ENCODE measurements around the gene USP12.

The USP12 gene

GRCh38 chr13:27211271-27211670, 39.7 kb upstream of the USP12 start:
- no peak for TF ChIP-seq CTCF (IDR thresholded peaks at IDR 0.05)
- no peak for DNase-seq
- no peak overlapping the region for H3K4me3 Mint-ChIP-seq
- no peak overlapping the region for H3K27ac Mint-ChIP-seq
- peaks cover 8% of the 10 kb centered on the region for H3K36me3 Mint-ChIP-seq (ENCODE audit: low read depth)
- H3K27me3 Mint-ChIP-seq (ENCODE audit: low read depth, poor library complexity): peaks cover 4% of the 10 kb centered on the region
- no peaks in the 10 kb centered on the region for H3K4me1 Mint-ChIP-seq
- peaks cover 40% of the 10 kb centered on the region for H3K9me3 Mint-ChIP-seq

DNA sequence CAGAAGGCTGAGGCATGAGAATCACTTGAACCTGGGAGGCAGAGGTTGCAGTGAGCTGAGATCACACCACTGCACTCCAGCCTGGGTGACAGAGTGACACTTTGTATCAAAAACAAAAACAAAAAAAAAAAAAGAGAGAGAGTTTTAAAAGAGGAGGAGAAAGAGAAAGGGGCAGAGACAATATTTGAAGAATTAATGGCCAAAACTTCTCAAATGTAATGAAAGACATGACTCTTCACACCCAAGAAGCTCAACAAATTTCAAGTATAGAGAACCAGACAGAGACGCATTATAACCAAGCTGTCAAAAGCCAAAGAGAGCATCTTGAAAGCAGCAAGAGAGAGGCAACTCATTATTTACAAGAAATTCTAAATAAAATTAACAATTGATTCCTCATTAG, 36.9 kb upstream of the USP12 start:
- Mint-ChIP-seq H3K4me3 (no peak overlapping the region), H3K4me1 (peaks cover 5% of the 10 kb centered on the region), H3K27me3 (ENCODE audit: low read depth, poor library complexity) (peaks cover 4% of the 10 kb centered on the region), H3K9me3 (peaks cover 40% of the 10 kb centered on the region), H3K36me3 (ENCODE audit: low read depth) (peaks cover 8% of the 10 kb centered on the region), H3K27ac (no peak overlapping the region)
- DNase-seq: no peak
- no peak for TF ChIP-seq CTCF (IDR thresholded peaks at IDR 0.05)

GRCh38 chr13:27203854-27204253, 32.2 kb upstream of the USP12 start:
- no peak for TF ChIP-seq CTCF (IDR thresholded peaks at IDR 0.05)
- Mint-ChIP-seq H3K27ac (no peak overlapping the region), H3K27me3 (ENCODE audit: low read depth, poor library complexity) (peaks cover 8% of the 10 kb centered on the region), H3K4me3 (no peak overlapping the region), H3K9me3 (peaks cover 9% of the 10 kb centered on the region), H3K4me1 (peaks cover 24% of the 10 kb centered on the region), H3K36me3 (ENCODE audit: low read depth) (peaks cover 5% of the 10 kb centered on the region)
- DNase-seq: no peak

DNA sequence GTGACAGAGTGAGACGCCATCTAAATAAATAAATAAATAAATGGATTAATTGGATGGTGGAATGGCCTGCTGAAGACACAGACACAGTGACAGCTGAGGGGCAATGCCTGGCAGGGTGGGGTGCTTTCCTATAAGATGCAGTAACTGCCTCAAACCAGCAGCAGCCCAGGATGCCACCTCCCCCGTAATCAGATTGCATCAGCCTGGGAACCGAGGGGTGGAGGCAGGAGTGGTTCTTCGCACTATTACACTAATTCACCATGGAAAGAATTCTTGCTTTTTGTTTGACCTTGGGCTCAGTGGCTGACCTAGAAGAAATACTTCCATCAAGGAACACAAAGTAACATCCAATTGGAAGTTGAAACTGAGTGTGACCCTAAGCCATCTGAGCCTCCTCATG, 31.6 kb upstream of the USP12 start:
- no peak for DNase-seq
- H3K27me3 Mint-ChIP-seq (ENCODE audit: low read depth, poor library complexity): peaks cover 7% of the 10 kb centered on the region
- H3K9me3 Mint-ChIP-seq: peaks cover 6% of the 10 kb centered on the region
- no peak overlapping the region for H3K4me3 Mint-ChIP-seq
- no peaks in the 10 kb centered on the region for H3K36me3 Mint-ChIP-seq (ENCODE audit: low read depth)
- peaks cover 24% of the 10 kb centered on the region for H3K4me1 Mint-ChIP-seq
- H3K27ac Mint-ChIP-seq: no peak overlapping the region
- TF ChIP-seq CTCF (IDR thresholded peaks at IDR 0.05): no peak

GRCh38 chr13:27201661-27202060, 30.1 kb upstream of the USP12 start:
- peaks cover 24% of the 10 kb centered on the region for H3K4me1 Mint-ChIP-seq
- no peak overlapping the region for H3K4me3 Mint-ChIP-seq
- no peaks in the 10 kb centered on the region for H3K36me3 Mint-ChIP-seq (ENCODE audit: low read depth)

More at GRCh38 chr13:27201661-27202060, 30.1 kb upstream of the USP12 start:
- TF ChIP-seq CTCF (IDR thresholded peaks at IDR 0.05): no peak
- DNase-seq: no peak
- H3K9me3 Mint-ChIP-seq: peaks cover 11% of the 10 kb centered on the region
- H3K27ac Mint-ChIP-seq: no peak overlapping the region
- H3K27me3 Mint-ChIP-seq (ENCODE audit: low read depth, poor library complexity): peaks cover 9% of the 10 kb centered on the region

Data from nephron progenitor cell (in vitro differentiated cells).